ENCODE measurements around the gene NPTX2. TPM values are rescaled to one million over a fixed set of nuclear protein-coding genes. Genes with fewer than 3 reads are reported as not detected.

NPTX2 gene
- total and polyA plus RNA-seq, 2 of the 8 experiments (the other 6 are each of a cell fraction or from before 2014, with no cell fraction given): 18.4 to 19.2 TPM

DNA sequence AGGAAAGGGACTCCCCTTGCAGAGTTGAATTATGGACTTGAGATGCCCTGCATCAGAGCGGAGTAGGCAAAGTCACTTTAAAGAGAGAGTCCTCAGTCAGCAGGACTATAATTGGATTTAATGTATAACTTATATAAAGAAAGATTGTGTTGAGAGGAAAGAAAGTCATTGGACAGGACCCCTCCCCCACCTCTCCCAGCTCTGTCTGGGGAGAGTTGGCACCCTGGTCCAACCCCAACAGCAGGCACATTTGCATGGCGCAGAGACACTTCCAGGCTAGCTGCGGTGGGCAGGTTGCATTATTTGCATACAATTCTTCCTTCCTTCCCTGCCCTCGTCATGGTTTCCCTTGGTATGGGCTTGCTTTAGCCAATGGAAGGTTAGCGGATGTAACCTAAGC, 46.1 kb upstream of the NPTX2 start:
- 81% methylated on average over 5 of the region's 5 CpGs; no CpG with 5 or more reads in 1 of the 2 experiments for WGBS, 2 experiments (ENCODE audit: extremely low coverage in 1 of 2, insufficient coverage in 1 of 2, insufficient read length in 1 of 2, insufficient replicate concordance in 2 of 2, low coverage in 1 of 2, low lambda C conversion rate in 2 of 2, missing lambda C conversion rate in 1 of 2)
- Histone ChIP-seq H2BK12ac (ENCODE audit: low read depth, low read length) (no peak overlapping the region), H2BK20ac (ENCODE audit: low read length) (no peak overlapping the region), H4K5ac (ENCODE audit: insufficient read length, low read depth, low read length) (no peak overlapping the region), H4K8ac (ENCODE audit: extremely low read depth, insufficient read depth, low read length) (no peak overlapping the region; the same call in 1 of the 2 replicates), H3K9me3 (ENCODE audit: insufficient read depth in 2 of 2, low read depth in 1 of 2, low read length in 1 of 2) (peaks cover 5 to 6% of the 10 kb centered on the region in 2 experiments; a peak in 3 of 4 replicates), H3K27ac (ENCODE audit: low read depth, low read length) (no peak overlapping the region), H3K18ac (ENCODE audit: extremely low read depth, low read length) (no peak overlapping the region), H3K4me3 (ENCODE audit: extremely low read depth in 1 of 4, insufficient read depth in 2 of 4, low read depth in 3 of 4, low read length in 4 of 4) (no peak overlapping the region), H3K79me2 (ENCODE audit: control insufficient read depth in 1 of 2, insufficient read depth in 2 of 2, low read length in 2 of 2) (no peaks in the 10 kb centered on the region), H3K23ac (ENCODE audit: insufficient read length) (no peak overlapping the region), H3K4ac (replicated peaks; ENCODE audit: insufficient read length, low read depth, low read length) (no peak overlapping the region), H3K9ac (replicated peaks in 1 of 4; ENCODE audit: extremely low read depth in 1 of 4, low read depth in 3 of 4, low read length in 3 of 4) (no peak overlapping the region), H2AK5ac (ENCODE audit: low read depth, low read length) (no peak overlapping the region), H3K4me2 (ENCODE audit: insufficient read depth in 1 of 2, low read depth in 2 of 2, low read length in 2 of 2) (no peak overlapping the region), H3K23me2 (ENCODE audit: low read depth, low read length) (no peaks in the 10 kb centered on the region; the same call in 1 of the 2 replicates), H2AFZ (ENCODE audit: low read length) (no peak overlapping the region), H2BK5ac (ENCODE audit: low read depth, low read length) (no peak overlapping the region), H3K56ac (replicated peaks; ENCODE audit: insufficient read length, low read depth, low read length) (no peak overlapping the region), H2BK120ac (replicated peaks; ENCODE audit: low read depth, low read length) (no peak overlapping the region), H3K14ac (ENCODE audit: insufficient read length) (no peak overlapping the region), H4K20me1 (replicated peaks in 1 of 2; ENCODE audit: control insufficient read depth in 1 of 2, insufficient read depth in 2 of 2, low read length in 2 of 2) (no peaks in the 10 kb centered on the region), H3K27me3 (replicated peaks in 1 of 4; ENCODE audit: control insufficient read depth in 3 of 4, extremely low read depth in 1 of 4, insufficient read depth in 3 of 4, low read length in 3 of 4) (no peaks in the 10 kb centered on the region), H3K4me1 (replicated peaks in 1 of 4; ENCODE audit: control insufficient read depth in 3 of 4, insufficient read depth in 4 of 4, low read length in 3 of 4) (peaks cover 0 to 5% (median 0%) of the 10 kb centered on the region in 4 experiments; a peak in 3 of 7 replicates), H4K91ac (replicated peaks; ENCODE audit: insufficient read length, low read length) (no peak overlapping the region), H3K36me3 (ENCODE audit: control insufficient read depth in 2 of 4, insufficient read depth in 4 of 4, low read length in 3 of 4) (no peaks in the 10 kb centered on the region), H3K79me1 (ENCODE audit: low read depth, low read length) (no peaks in the 10 kb centered on the region), H2BK15ac (ENCODE audit: low read length) (no peak overlapping the region)
- FAIRE-seq: no peak
- no peak for DNase-seq (ENCODE audit: low read depth in 1 of 2, low spot score in 2 of 2)
- ChIA-PET POLR2A (ENCODE audit: partially characterized antibody) (no interaction called here), CTCF (ENCODE audit: partially characterized antibody) (no interaction called here)
- TF ChIP-seq CHD1 (IDR thresholded peaks at IDR 0.05; ENCODE audit: low read depth, low read length): no peak
- no peak for TF ChIP-seq SP2 (IDR thresholded peaks at IDR 0.05; ENCODE audit: low read length)
- no peak for TF ChIP-seq JUN (IDR thresholded peaks at IDR 0.05; ENCODE audit: low read depth, low read length)
- TF ChIP-seq ZNF274 (IDR thresholded peaks at IDR 0.05; ENCODE audit: borderline replicate concordance, extremely low read depth, low read length): no peak
- TF ChIP-seq HDAC6 (IDR thresholded peaks at IDR 0.05; ENCODE audit: low read depth, low read length): no peak
- TF ChIP-seq ATF3 (IDR thresholded peaks at IDR 0.05; ENCODE audit: insufficient read depth, low read depth, low read length): no peak
- no peak for TF ChIP-seq POU5F1 (IDR thresholded peaks at IDR 0.05; ENCODE audit: low read depth, low read length)
- no peak for TF ChIP-seq SIRT6 (IDR thresholded peaks at IDR 0.05; ENCODE audit: low read length)
- no peak for TF ChIP-seq ATF2 (IDR thresholded peaks at IDR 0.05; ENCODE audit: low read length)
- TF ChIP-seq SIX5 (IDR thresholded peaks at IDR 0.05; ENCODE audit: low read depth, low read length): no peak
- TF ChIP-seq RAD21 (IDR thresholded peaks at IDR 0.05 in 1 of 2, conservative IDR thresholded peaks at IDR 0.05 in 1 of 2; ENCODE audit: low read depth in 2 of 2, low read length in 2 of 2): no peak
- no peak for TF ChIP-seq ASH2L (IDR thresholded peaks at IDR 0.05; ENCODE audit: low read length)
- TF ChIP-seq NANOG (IDR thresholded peaks at IDR 0.05; ENCODE audit: insufficient read depth, low read depth, low read length, poor library complexity, severe bottlenecking): no peak
